ENCODE data around the gene IQGAP3. TPM values are rescaled to one million over a fixed set of nuclear protein-coding genes. Genes with fewer than 3 reads are reported as not detected.
"Not testable (repeated sequence)": the region's sequence is repeated elsewhere in the genome, so short reads cannot be mapped to it uniquely, and the experiment has no call there.

IQGAP3 gene
- total RNA-seq, 1 donor from 2014 or later = 0.55 TPM

- DNase-seq (ENCODE audit: low spot score) = no peak
Observed at GRCh38 chr1:156592910-156593660, 20.7 kb upstream of the IQGAP3 start.

DNA sequence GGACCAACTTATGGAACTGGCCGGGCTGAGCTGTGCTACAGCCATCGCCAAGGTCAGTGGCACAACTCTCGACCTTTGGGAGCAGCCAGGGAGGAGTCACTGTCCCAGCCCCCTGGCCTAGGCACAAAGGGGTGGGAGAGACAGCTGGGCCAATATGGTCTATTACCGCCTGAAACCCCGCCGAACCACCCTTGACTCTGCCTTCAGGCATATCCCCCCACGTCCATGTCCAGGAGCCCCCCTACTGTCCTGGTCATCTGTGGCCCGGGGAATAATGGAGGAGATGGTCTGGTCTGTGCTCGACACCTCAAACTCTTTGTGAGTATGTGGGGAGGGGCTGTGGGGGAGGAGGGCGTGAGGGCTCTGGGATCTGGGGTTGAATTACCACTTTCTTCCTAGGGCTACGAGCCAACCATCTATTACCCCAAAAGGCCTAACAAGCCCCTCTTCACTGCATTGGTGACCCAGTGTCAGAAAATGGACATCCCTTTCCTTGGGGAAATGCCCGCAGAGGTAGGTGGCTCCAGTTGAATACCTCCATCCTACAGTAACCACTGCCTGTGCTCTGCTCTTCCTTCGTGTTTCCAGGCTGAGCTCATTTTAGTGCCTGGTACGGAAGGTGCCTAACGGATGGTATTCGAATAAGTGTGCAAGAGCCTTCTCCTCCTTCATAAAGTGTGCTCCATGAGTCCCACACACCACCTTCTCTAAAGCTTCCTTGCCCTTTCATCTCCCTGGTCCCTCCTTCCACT is 20.0 kb upstream of the IQGAP3 start:
- no peak for DNase-seq (ENCODE audit: low spot score)

DNA sequence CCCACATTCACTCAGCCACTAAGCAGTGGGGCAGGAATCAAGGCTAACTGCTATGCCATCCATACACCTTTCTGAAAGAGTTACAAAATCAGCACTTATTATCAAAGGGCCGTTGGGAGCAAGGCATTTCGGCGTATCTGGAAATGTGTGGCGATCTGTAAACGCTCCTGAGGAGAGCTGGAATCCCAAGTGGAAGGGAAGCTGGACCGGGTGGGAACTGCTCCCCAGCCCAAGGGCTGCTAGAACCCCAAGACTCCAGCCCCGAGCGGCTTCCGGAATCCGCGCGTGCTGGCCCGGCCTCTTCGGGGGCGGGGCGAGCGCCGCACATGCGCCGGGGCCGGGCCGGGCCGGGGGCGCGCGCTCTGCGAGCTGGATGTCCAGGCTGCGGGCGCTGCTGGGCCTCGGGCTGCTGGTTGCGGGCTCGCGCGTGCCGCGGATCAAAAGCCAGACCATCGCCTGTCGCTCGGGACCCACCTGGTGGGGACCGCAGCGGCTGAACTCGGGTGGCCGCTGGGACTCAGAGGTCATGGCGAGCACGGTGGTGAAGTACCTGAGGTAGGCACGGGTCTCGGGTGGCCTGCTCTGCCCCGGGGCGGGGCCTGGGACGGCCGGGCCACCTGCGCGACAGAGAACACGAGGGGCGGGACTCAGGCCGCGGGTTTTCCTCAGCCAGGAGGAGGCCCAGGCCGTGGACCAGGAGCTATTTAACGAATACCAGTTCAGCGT is 19.2 kb upstream of the IQGAP3 start, which contains the start of gene NAXE:
NAXE (plus strand) TSS at position 345 of the 726 bp plus-strand sequence; CDS start at position 374, 29 bp downstream.
- DNase-seq (ENCODE audit: low spot score) = peak; percentile 93

DNA sequence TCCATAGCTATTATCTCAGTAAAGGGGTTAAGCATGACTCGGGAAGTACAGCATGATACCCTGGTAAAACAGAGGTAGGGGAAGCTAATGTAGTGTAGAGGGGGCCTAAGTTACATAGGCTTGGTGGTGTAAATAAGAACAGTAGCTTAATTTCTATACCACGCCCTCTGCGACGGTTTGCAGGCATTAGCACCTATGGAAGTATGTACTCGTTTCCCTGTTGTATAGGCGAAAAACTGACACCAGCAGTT is 18.7 kb upstream of the IQGAP3 start:
- DNase-seq (ENCODE audit: low spot score) = no peak

- DNase-seq (ENCODE audit: low spot score) = no peak
Observed at GRCh38 chr1:156590326-156591180, 18.2 kb upstream of the IQGAP3 start.

- DNase-seq (ENCODE audit: low spot score) = no peak
Observed at GRCh38 chr1:156589546-156589945, 17.2 kb upstream of the IQGAP3 start.

- DNase-seq (ENCODE audit: low spot score) = not testable (repeated sequence)
Observed at GRCh38 chr1:156587927-156588326, 15.6 kb upstream of the IQGAP3 start.

GRCh38 chr1:156586892-156587477 is 14.6 kb upstream of the IQGAP3 start:
- no peak for DNase-seq (ENCODE audit: low spot score)

GRCh38 chr1:156586323-156586722 is 14.0 kb upstream of the IQGAP3 start:
- DNase-seq (ENCODE audit: low spot score) = no peak

DNA sequence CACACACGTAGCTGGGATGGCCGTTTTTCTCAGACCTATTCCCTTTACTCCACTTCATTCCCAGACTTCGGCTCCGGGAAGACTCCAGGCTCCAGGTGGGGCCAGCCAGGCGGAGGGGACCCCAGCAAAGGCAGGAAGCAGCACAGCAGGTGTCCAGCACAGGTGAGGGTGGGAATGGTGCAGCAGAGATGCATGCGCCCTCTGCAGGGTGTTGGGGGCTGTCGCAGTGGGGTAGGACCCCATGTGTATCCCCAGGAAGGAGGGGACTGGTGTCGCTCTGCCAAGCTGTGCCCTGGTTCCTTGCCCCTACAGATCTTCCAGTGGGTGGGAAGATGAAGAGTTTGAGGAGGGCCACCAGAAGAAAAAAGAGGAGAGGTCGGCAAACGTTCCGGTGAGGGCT is 12.4 kb upstream of the IQGAP3 start:
- no peak for DNase-seq (ENCODE audit: low spot score)

DNA sequence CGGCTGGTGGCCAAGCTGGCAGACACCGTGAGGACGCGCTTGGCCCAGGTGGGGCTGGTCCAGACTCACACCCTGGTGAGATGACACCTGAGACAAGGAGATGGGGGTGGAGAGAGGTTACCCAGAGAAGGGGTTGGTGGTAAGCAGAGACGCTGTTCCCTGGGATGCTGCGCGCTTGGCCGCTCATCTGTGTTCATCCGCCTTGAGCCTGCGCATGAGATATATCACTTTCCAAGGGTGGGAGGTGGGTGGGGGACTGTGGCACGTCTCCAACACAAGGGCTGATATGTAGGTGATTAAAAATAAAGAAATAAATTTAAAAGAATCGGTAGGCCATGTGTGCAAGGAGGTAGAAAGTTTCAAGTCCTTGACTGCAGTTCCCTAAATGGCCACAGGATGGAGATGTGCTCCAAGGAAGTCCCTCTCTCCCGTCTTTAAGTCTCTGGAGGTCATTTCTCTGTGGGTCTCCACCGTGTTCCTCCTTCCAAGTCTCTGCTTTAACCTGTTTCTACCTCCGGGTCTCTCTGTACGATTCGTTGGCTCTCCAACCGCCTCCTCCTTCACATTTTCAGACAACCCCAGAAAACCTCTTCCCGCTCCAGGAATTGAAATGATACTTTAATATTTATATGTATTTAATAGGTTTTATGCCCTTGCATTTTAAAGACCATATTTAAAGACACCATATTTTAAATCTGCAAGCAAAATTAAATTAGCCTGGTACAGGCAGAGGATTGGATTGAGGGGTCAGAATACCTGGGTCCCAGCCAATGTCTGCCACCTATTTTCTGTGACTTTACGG is 11.7 kb upstream of the IQGAP3 start:
- DNase-seq (ENCODE audit: low spot score) = no peak

DNA sequence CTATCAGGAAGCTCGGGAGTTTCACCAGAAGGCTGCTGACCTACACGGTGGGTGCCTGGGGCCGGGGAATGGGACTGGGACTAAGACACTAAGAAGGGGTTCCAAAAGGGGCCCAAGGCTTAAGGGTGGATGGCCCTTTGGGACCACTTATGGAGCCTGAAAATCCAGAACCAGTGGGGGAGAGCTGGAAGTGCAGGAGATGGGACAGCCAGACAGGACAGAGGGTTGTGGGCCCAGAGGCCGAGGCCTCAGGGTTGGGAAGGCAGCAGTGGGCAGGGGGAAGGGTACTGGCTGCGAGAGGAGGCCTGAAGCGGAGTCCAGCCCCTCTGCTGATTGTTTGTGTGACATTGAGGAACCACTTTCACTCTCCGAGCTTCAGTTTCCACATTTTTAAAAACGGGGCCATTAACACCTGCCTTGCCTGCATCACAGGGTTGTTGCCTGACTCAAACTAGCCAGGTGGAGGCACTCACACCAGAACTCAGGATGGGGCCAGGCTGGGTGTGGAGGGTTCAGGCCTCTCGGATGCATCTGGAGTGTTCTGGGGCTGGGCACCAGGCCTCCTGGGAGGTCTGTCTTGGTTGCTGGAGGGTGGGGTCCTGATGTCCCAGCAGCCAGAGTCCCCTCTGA is 10.1 kb upstream of the IQGAP3 start:
- no peak for DNase-seq (ENCODE audit: low spot score)

- DNase-seq (ENCODE audit: low spot score) = peak; percentile 79
Observed at GRCh38 chr1:156581661-156582387, 9.5 kb upstream of the IQGAP3 start.

DNA sequence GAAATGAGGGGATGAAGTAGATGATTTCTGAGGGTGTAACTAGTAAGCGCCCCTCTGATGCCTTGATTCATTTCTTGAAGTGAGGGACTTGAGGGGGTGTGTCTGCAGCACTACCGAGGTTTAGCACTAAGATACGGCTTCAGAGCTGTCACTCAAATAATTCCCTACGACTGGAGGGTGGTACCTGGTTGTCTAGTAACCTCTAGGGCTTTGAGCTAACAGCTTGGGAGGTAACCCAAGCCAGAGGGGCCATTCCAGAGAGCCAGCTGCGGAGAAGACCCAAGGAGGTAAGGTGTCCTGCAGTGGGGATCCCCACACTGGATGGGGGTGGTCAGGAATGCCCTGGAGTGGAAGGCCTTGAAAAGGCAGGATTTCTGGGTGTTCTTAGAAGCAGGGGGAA is 7.1 kb upstream of the IQGAP3 start, which contains the start of gene TTC24:
TTC24 (plus strand) TSS at position 252 of the 400 bp plus-strand sequence. CDS start 1,642 bp downstream, outside the sequence.
- DNase-seq (ENCODE audit: low spot score) = peak; percentile 57

GRCh38 chr1:156578055-156578454 is 5.7 kb upstream of the IQGAP3 start:
- DNase-seq (ENCODE audit: low spot score) = no peak

DNA sequence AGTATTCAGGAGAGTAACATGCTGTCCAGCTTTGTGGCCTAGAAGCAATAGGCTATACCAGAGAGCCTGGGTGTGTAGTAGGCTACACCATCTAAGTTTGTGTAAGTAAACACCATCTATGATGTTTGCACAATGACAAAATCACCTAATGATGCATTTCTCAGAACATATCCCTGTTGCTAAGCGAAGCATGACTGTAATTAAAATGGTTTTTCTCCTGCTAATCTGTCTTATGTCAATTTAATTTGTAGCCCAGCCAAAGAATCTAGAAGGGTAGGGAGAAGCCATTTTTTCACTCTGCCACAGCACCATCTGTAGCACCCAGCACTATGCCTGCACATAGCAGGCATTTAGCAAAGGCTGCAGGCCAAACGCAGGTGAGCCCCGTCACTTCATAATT is 5.2 kb upstream of the IQGAP3 start:
- DNase-seq (ENCODE audit: low spot score) = no peak

- DNase-seq (ENCODE audit: low spot score) = no peak
Observed at GRCh38 chr1:156574039-156574633, 1.8 kb upstream of the IQGAP3 start.

DNA sequence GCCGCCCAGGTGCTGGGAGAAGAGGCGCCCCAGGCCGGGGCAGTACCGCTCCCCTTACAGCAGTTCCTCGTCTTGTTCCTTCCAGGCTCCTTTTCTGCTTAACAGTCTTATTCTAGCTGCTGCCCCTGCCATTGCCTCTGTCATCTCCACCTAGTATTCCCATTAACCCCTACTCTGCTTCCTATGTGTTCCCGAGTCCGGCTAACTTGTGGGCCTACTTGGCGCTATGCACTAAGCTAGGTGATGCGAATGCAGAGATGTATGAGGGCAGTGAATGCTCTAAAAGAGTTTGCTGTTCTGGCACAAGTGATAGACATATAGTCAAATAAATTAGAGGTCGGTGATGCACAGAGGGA is 276 bp upstream of the IQGAP3 start:
- no peak for DNase-seq (ENCODE audit: low spot score)

Data from mesenteric fat pad (tissue), 1 donor.